Testis (tissue), 3 donors: ENCODE results near the gene SKAP2. TPM values are rescaled to one million over a fixed set of nuclear protein-coding genes. Genes with fewer than 3 reads are reported as not detected.

Experiments used
- DNase-seq: peaks from one replicate; pipeline ENCODE4 v3.0.0-alpha.2; 2019
- H3K27ac ChIP-seq, 2 donors: fragments of 200-600 bp; sonication (generic); one replicate each; pipeline ENCODE4 v1.5.1; 2019
- H3K27me3 ChIP-seq: fragments of 200-600 bp; sonication (generic); one replicate; pipeline ENCODE4 v1.5.1; 2019
- H3K36me3 ChIP-seq: fragments of 200-600 bp; sonication (generic); one replicate; pipeline ENCODE4 v1.5.1; 2017; ENCODE audit warnings: low read depth; ENCODE audit errors: missing control alignments
- H3K4me1 ChIP-seq: fragments of 200-600 bp; sonication (generic); one replicate; pipeline ENCODE4 v1.5.1; 2019
- H3K4me3 ChIP-seq, 2 donors: fragments of 200-600 bp; sonication (generic); one replicate each; pipeline ENCODE4 v1.5.1; 2017 to 2019
- H3K9me3 ChIP-seq: fragments of 200-600 bp; sonication (generic); one replicate; pipeline ENCODE4 v1.5.1; 2017
- CTCF ChIP-seq, 3 experiments: fragments of 450-650 bp in 2 of 3; fragments of 200-600 bp in 1 of 3; sonication (generic) in 1 of 3; IDR thresholded peaks; one replicate each; pipeline ENCODE4 v1.5.1; 2016 to 2019; ENCODE audit warnings: antibody characterized with exemption in 3 of 3, mild to moderate bottlenecking in 2 of 3, moderate library complexity in 1 of 3
- POLR2A ChIP-seq: fragments of 450-650 bp; IDR thresholded peaks from one replicate; pipeline ENCODE4 v1.6.1; 2017; ENCODE audit warnings: antibody characterized with exemption, mild to moderate bottlenecking, moderate library complexity
- WGBS, 2 donors: methylation state at CpG; one replicate each; pipeline ENCODE4 v1.1.5; 2018; 5-methylcytosine and 5-hydroxymethylcytosine counted together
- intact Hi-C: fragments of 100-400 bp; cut with DNase I; formaldehyde crosslinking; loops from one replicate; pipeline ENCODE4 v1.15.1; 2023; ENCODE audit warnings: low total_unique reads
- polyA plus RNA-seq: library from polyadenylated mRNA; stranded (reverse); fragments of 350-450 nt; fragmentation: Illumina TruSeq; extraction: RNeasy Lipid Tissue Mini Kit (QIAGEN cat#74804); gene quantifications from one replicate; pipeline ENCODE4 v1.2.3, GENCODE V29; 2014; ENCODE audit warnings: low read depth, low replicate concordance; ENCODE audit not compliant: insufficient read depth
- total RNA-seq, 2 donors: library from RNA; depleted of rRNA; stranded (reverse); fragments of >200 nt; gene quantifications; one replicate each; pipeline ENCODE4 v1.2.3, GENCODE V29; 2016

SKAP2 gene
- total and polyA plus RNA-seq, 3 donors from 2014 or later: 33.1 to 43.6 (median 33.9) TPM

DNA sequence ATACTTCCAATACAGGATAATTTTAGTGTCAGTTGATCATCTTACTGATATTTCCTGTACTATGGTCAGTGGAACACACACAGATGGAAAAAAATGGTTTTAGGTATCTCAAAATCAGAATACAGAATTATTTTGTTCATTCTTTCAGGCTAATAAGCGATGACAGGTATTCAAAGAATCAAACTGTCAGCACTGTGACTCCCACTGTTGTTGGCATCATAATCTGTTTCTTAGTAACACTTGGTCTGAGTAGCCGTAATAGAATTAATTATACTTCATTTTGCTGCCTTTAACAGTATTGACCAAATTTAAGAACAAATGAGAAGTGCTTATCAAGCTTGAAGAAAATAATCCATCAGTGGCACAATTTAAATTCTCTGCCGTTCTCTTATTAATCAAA lies 215.0 kb downstream of the SKAP2 start:
- TF ChIP-seq POLR2A (no peak), CTCF (IDR thresholded peaks at IDR 0.05) (no peak)
- Histone ChIP-seq H3K9me3 (no peaks in the 10 kb centered on the region), H3K4me1 (no peaks in the 10 kb centered on the region), H3K27ac (no peak overlapping the region), H3K36me3 (no peaks in the 10 kb centered on the region), H3K27me3 (no peaks in the 10 kb centered on the region), H3K4me3 (no peak overlapping the region)
- intact Hi-C loops: no loop called here
- 85 to 88% methylated on average over 3 of the region's 3 CpGs for WGBS, 2 donors
- no peak for DNase-seq

DNA sequence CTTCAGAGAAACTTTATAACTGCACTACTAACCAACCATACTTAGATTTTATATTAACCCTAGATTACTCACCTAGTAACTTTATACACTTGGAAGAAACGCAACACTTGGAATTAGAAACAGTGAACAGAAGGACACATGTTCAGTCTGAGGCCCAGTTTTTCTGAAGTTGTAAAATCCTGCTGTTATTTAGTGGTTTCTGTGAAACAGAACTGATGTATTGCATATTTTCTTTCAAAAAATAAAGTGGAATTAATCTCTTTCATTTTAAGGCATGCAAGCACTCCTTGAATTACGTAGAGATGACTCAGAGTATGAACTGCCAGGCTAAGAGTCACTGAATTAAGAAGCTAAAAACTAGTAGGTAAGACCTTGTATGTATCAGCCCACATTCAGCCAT lies 215.8 kb downstream of the SKAP2 start:
- 89 to 92% methylated on average over 2 of the region's 2 CpGs for WGBS, 2 donors
- DNase-seq: no peak
- Histone ChIP-seq H3K9me3 (no peaks in the 10 kb centered on the region), H3K4me3 (no peak overlapping the region), H3K4me1 (no peaks in the 10 kb centered on the region), H3K27ac (no peak overlapping the region), H3K27me3 (no peaks in the 10 kb centered on the region), H3K36me3 (no peaks in the 10 kb centered on the region)
- TF ChIP-seq POLR2A: no peak
- no peak for TF ChIP-seq CTCF (IDR thresholded peaks at IDR 0.05)
- intact Hi-C loops: no loop called here

- Histone ChIP-seq H3K27me3 (no peaks in the 10 kb centered on the region), H3K4me3 (no peak overlapping the region), H3K4me1 (no peaks in the 10 kb centered on the region), H3K9me3 (no peaks in the 10 kb centered on the region), H3K36me3 (no peaks in the 10 kb centered on the region), H3K27ac (no peak overlapping the region)
- intact Hi-C loops: no loop called here
- WGBS, 2 donors: 85 to 90% methylated on average over 7 of the region's 7 CpGs
- no peak for DNase-seq
- no peak for TF ChIP-seq POLR2A
- TF ChIP-seq CTCF (IDR thresholded peaks at IDR 0.05): no peak
These were observed 217.9 kb downstream of the SKAP2 start for GRCh38 chr7:26646336-26647048.

- no peaks in the 10 kb centered on the region for H3K36me3 ChIP-seq
- H3K4me1 ChIP-seq: no peaks in the 10 kb centered on the region
- H3K27ac ChIP-seq: no peak overlapping the region
- no peak overlapping the region for H3K4me3 ChIP-seq
- intact Hi-C loops: no loop called here
- TF ChIP-seq POLR2A (no peak), CTCF (IDR thresholded peaks at IDR 0.05) (no peak)
- no peak for DNase-seq
- 84 to 85% methylated on average over 6 of the region's 6 CpGs for WGBS, 2 donors
- H3K9me3 ChIP-seq: no peaks in the 10 kb centered on the region
- H3K27me3 ChIP-seq: no peaks in the 10 kb centered on the region
These were observed 219.3 kb downstream of the SKAP2 start for GRCh38 chr7:26645121-26645520.

DNA sequence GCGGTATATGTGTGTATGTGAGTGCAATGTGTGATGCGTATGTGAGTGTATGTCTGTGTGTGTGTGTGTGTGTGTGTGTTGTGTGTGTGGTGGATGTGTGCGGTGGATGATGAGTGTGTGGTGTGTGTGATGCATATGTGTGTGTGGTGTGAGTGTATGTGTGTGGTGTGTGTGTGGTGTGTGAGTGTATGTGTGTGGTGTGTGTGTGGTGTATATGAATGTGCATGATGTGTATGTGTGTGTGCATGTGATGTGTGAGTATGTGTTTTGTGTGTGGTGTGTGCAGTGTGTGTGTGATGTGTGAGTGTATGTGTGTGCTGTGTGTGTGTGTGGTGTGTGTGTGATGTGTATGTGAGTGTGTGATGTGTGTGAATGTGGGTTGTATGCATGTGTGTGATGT lies 222.0 kb downstream of the SKAP2 start:
- H3K9me3 ChIP-seq: no peaks in the 10 kb centered on the region
- DNase-seq: no peak
- 86 to 92% methylated on average over 3 of the region's 3 CpGs for WGBS, 2 donors
- H3K4me3 ChIP-seq: no peak overlapping the region
- TF ChIP-seq POLR2A (no peak), CTCF (IDR thresholded peaks at IDR 0.05) (no peak)
- H3K27me3 ChIP-seq: no peaks in the 10 kb centered on the region
- no peaks in the 10 kb centered on the region for H3K4me1 ChIP-seq
- intact Hi-C loops: no loop called here
- H3K36me3 ChIP-seq: no peaks in the 10 kb centered on the region
- H3K27ac ChIP-seq: no peak overlapping the region
